ENCODE data around the gene MIB1.
"Not testable (repeated sequence)": the region's sequence is repeated elsewhere in the genome, so short reads cannot be mapped to it uniquely, and the experiment has no call there.

The MIB1 gene

GRCh38 chr18:21745231-21745630 lies 4.6 kb downstream of the MIB1 start:
- no peak for DNase-seq

DNA sequence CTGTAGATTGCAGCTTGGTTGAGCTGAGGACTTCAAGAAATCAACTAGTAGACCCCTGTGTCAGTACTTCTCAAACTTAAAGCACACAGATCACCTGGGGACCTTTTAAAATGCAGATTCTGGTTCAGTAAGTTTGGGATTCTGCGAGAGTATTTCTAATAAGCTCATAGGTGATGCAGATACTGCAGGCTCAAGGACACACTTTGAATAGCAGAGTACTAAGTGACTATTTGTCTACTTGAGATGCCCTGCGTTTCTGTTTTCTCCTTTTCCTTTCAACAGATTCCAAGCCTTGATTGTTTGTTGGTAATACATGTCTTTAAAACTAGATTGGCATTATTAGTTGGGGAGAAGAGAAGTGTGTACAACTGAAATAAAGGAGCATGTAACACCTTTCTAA lies 6.7 kb downstream of the MIB1 start:
- DNase-seq, result no peak

- no peak for DNase-seq
Observed at GRCh38 chr18:21747764-21748693, 7.4 kb downstream of the MIB1 start.

DNA sequence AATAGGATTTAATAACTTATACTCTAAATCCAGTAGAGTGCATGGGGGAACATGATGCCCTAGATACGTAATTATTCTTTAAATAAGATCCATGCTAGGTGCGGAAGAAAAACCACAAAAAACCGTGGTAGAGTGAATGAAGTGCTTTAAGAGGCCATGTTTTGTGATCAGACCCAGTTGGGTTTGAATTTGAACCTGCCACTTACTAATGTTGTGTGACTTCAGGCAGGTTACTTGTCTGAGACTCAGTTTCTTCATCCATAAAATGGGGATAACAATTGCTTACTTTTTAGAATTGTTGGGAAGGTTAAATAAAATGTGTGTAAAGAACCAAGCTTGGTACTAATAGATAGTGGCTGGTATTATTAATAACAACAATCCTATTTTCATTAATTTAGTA lies 17.2 kb downstream of the MIB1 start:
- DNase-seq, result no peak

- DNase-seq, result no peak
Observed at GRCh38 chr18:21759836-21760235, 19.2 kb downstream of the MIB1 start.

- DNase-seq, result peak; percentile 22
Observed at GRCh38 chr18:21760321-21760720, 19.7 kb downstream of the MIB1 start.

DNA sequence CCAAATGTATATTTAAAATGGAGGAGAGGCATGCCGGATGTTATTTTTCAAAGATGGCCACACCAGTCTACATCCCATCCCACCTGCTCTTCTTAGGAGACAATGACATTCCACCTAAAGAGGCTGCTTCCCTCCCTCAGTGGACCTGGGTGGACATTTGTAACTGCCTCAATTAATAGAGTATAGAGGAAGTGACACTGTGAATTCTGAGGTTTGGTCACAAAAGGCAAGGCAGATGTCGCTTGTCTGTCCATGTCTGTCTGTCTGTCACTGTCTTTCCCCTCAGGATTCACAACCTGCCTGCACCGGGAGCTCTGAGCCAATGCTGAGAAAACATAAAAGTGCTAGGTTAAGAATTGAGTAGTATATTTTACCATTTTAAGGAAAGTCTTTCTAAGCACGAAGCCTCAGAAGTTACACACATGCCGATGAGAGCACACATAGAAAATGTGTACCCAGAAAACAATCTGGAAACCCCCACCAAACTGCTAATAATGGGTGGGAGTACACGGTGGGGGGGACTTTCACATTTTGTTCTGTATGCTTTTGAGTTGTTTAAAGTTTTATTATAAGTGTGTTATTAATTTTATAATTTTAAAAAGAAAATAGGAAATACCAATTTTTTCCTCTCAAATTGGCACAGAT lies 21.0 kb downstream of the MIB1 start:
- no peak for DNase-seq

DNA sequence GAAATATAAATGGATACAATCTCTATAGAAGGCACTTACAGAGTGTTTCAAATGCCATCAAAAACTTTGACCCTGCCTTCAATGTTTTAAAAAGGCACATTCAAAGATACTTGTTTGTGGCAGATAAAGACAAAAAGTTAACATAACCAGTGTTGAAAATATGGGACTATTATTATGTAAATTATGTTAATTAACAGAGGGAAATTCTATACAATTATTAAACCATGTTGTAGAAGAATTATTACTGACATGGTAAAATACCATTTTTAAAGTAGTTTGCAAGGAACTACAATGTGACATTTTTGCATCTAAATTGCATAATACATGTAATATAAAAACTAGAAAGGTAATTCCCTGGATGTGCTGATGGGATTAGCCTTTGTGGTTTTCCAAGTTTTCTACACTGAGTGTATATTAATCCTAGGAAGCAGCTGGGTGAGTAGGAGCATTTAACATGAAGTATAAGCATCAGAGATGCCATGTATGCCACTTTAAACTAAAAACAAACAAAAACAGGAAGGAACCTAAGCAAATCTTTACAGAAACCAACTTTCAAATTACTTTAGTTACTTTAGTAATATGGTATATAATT lies 21.7 kb downstream of the MIB1 start:
- DNase-seq, result no peak

DNA sequence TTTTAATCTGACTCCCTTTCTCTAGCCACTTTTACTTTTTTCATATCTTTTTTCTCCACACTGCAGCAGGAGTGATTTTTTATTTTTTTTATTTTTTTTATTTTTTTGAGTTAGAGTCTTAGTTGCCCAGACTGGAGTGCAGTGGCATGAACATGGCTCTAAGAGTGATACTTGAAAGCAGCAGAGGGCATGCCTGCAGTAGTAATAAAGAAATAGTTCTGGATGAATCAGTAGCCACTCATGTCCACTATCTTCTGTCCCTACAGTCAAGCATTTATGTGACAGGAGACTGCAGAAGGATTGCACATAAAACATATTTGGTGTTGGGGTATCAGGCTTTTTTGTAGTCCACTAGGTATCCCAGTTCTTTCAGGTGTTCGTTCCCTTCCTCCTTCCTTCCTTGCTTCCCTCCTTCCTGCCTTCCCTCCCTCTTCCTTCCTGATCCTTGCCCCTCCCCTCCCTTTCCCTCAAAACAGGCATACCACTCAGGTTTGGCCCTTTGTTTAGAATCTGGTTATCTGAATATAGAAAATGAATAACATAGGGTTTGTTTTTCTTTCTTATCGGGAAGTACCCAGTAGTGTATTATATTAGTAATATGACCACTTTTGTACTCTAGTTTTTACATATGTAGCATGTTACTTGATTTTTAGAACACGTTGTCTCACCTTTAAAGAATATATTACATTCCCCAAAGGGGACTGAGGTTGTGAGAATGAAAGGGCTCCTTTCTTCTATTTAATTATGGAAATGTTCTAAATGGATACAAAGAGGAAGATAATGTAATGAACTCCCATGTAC lies 23.5 kb downstream of the MIB1 start:
- peak; percentile 6 for DNase-seq

DNA sequence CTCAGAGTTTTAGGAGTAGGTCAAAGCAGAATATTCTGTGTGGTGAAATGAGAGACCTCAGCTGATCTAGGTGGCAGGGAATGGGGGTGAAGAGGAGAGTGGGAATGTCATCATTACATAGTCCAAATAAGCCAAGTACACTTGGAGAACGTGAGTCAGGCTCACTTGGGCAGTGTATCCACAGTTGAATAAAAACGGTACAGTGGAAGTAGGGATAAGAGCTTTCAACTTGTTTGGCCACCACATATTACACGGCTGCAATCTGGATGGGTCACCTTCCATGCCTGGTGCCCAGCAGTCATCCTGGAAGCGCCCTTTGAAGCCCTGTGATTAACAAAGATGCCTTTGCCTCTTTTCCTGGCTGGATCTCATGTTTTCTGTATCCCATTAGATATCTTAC lies 28.6 kb downstream of the MIB1 start:
- peak; percentile 3 for DNase-seq

DNA sequence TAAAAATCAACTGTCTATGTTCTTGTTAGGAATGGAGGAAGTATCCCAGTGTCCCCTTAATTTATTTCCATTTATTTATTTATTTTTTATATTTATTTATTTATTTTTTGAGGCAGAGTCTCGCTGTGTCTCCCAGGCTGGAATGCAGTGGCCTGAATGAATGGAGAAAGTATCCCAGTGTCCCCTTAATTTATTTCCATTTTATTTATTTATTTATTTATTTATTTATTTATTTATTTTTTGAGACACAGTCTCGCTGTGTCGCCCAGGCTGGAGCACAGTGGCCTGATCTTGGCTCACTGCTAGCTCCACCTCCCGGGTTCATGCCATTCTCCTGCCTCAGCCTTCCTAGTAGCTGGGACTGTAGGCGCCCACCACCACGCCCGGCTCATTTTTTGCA lies 34.1 kb downstream of the MIB1 start:
- DNase-seq, result no peak

DNA sequence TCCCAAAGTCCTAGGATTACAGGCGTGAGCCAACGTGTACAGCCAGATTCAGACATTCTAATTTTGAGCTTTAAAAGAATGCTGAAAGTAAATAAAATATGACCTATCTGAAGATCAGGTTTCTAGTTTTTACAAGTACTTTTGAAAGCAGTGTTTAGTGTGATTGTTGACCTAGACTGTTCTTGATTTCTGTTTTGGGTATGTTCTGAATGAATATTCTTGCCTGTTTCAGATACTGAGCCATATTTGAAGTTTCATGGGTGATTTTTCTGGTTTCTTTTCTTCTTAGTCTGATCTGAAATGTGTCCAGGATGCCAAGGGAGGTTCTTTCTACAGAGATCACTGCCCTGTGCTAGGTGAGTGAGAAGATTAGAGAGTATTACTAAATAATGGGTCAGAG lies 37.2 kb downstream of the MIB1 start:
- no peak for DNase-seq

DNA sequence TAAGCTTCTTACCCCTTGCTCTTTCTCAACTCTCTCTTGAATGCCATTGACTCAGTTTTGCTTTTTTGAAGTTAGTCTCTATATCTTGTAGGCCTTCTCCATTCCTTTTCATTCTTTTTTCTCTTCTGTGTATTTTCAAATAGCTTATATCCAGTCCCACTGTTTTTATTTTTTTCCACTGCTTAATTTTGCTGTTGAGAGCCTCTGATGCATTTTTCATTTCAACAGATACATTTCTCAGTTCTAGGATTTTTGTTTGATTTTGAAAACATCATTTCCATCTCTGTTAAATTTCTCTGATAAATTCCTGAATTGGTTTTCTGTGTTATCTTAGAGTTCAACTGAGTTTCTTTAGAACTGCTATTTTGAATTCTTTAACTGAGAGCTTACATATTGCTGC lies 45.9 kb downstream of the MIB1 start:
- no peak for DNase-seq

GRCh38 chr18:21796089-21796488 lies 55.5 kb downstream of the MIB1 start:
- DNase-seq, result not testable (repeated sequence)

DNA sequence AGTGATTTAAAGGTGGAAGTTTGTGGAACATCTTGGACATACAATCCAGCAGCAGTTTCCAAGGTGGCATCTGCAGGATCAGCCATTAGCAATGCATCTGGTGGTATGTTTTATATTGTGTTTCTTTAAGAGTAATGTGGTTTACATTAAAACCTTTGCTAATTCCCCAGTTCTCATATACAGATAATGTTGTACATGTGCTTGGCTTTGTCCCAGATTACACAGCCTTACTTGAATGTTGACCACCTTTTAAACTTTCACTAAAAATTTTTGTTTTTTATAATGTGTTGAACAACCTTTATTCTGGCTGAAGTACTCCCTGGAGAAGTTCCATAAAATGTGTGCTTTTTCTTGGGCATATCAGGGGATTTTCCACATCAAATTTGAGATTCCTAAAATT lies 57.5 kb downstream of the MIB1 start:
- DNase-seq, result no peak

DNA sequence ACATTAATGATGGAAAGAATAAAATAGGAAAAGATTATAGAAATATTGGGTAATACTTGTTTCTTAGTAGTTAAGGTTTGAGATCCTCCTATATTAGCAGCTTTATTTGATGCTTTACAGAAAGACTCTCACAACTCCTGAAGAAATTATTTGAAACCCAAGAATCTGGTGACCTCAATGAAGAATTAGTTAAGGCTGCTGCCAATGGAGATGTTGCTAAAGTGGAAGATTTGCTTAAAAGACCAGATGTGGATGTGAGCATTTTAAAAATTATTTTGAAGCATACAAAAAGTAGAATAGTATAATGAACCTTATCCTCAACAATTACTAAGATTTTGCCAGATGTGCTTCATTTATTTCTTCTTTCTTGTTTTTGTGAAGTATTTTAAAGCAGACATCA lies 59.1 kb downstream of the MIB1 start:
- DNase-seq, result no peak

DNA sequence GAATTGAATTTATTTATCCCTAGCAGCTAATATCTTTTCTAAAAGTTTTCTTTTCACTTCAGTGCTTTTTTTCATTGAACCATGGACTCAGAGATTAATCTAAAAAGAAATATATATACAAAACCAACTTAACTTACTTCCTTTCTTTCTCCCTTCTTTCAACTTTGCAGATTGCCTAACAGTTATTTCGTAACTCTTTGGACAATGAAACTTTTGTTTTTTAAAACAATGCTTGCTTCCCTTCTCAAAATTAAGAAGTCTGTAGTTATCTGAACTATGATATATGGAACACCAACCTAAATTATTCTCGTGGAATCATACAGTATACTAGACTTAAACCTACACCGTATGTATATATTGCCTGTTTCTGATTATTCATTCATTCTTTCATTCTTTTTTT lies 62.9 kb downstream of the MIB1 start:
- no peak for DNase-seq

GRCh38 chr18:21805771-21806366 lies 65.3 kb downstream of the MIB1 start:
- DNase-seq, result no peak

- no peak for DNase-seq
Observed at GRCh38 chr18:21808185-21808584, 67.6 kb downstream of the MIB1 start.

- no peak for DNase-seq
Observed at GRCh38 chr18:21809725-21810124, 69.1 kb downstream of the MIB1 start.

GRCh38 chr18:21815101-21815500 lies 74.5 kb downstream of the MIB1 start:
- DNase-seq, result no peak

DNA sequence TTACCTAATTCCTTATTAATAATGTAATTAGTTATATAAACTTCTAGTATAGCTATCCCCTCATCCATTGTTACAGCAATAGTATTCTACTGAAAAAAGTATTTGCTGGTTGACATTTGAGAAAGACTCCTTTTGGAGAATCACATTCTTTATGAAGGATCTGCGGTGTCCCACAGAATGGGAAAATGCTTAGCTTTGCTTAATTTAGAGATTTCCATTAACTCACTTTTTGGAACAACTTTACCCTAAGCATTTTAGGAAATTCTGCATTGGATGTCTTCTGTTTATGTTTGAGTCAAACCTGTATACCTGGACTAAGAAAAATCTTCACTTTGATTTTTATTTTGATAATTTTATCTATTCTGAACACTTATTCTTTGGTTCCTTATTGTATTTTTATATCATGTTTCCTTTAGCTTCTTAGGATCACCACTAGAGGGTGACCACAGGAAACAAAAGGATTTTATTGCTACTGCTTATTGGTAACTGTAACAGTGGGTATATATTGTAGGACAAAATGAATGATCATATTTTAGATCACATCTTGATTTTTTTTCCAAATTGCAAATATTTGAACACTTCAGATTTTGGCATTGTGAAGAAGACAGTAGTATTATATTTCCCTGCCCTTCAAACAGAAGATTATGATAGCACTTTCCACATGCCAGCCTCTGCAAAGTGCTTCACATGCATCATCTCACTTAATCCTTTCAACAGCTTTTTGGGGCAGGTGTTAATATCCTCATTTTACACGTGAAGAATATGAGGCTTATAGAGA lies 79.6 kb downstream of the MIB1 start:
- peak; percentile 10 for DNase-seq

Data from EL (cell line).